T-cell (primary cell): ENCODE measurements around the gene SLC25A14. TPM values are rescaled to one million over a fixed set of nuclear protein-coding genes. Genes with fewer than 3 reads are reported as not detected.
"Not testable (repeated sequence)": the region's sequence is repeated elsewhere in the genome, so short reads cannot be mapped to it uniquely, and the experiment has no call there.

Experiments
- ATAC-seq, 4 experiments: fragments of 200-7000 bp in 3 of 4; fragments of 150-1000 bp in 1 of 4; cut with Tn5 transposase; replicated peaks in 1 of 4; 1 replicate in 3 of 4; 2 replicates in 1 of 4; pipeline ENCODE4 v1.10.0; 2021; ENCODE audit warnings: moderate library complexity in 3 of 4, mild to moderate bottlenecking in 2 of 4, moderate number of reproducible peaks in 1 of 4
- CTCF ChIA-PET, 2 donors: fragments of 300-600 bp; sonication (Branson Sonifier 250); formaldehyde crosslinking; loops; one replicate each; lab custom pipeline; 2022; ENCODE audit warnings: antibody characterized with exemption in 2 of 2; lab: Charles Lee
- POLR2A ChIA-PET, 2 donors: fragments of 300-600 bp; sonication (Branson Sonifier 250); formaldehyde crosslinking; loops; one replicate each; lab custom pipeline; 2022; ENCODE audit warnings: antibody characterized with exemption in 2 of 2; lab: Charles Lee
- DNase-seq, 35 experiments: peaks; one replicate each; pipeline versions ENCODE4 v3.0.0 to v3.0.0-alpha.2; 2013 to 2023
- H3K27ac ChIP-seq: one replicate; pipeline ENCODE4 v1.5.1; 2013; ENCODE audit warnings: low read length
- H3K27me3 ChIP-seq, 2 experiments: replicated peaks in 1 of 2; 1 replicate in 1 of 2; 2 replicates in 1 of 2; pipeline versions ENCODE4 v1.6.1 to v1.7.0; 2013; ENCODE audit warnings: low read length in 1 of 2, mixed read lengths in 1 of 2; ENCODE audit not compliant: control insufficient read depth in 2 of 2, insufficient read depth in 2 of 2; ENCODE audit errors: extremely low read depth in 1 of 2
- H3K36me3 ChIP-seq, 2 donors: 1 replicate in 1 of 2; 2 replicates in 1 of 2; pipeline versions ENCODE4 v1.6.1 to v1.7.0; 2013; ENCODE audit warnings: low read length in 1 of 2; ENCODE audit not compliant: control insufficient read depth in 2 of 2, insufficient read depth in 1 of 2; ENCODE audit errors: extremely low read depth in 1 of 2
- H3K4me1 ChIP-seq, 2 experiments: 1 replicate in 1 of 2; 2 replicates in 1 of 2; pipeline versions ENCODE4 v1.6.1 to v1.7.0; 2013; ENCODE audit warnings: low read length in 2 of 2, mixed read lengths in 1 of 2; ENCODE audit not compliant: insufficient read depth in 2 of 2, control insufficient read depth in 1 of 2; ENCODE audit errors: extremely low read depth in 1 of 2
- H3K4me3 ChIP-seq, 2 donors: 1 replicate in 1 of 2; 2 replicates in 1 of 2; pipeline versions ENCODE4 v1.5.1 to v1.7.0; 2013; ENCODE audit warnings: mild to moderate bottlenecking in 2 of 2, low read length in 1 of 2, moderate library complexity in 1 of 2; ENCODE audit not compliant: control insufficient read depth in 1 of 2; ENCODE audit errors: extremely low read depth in 1 of 2
- H3K9me3 ChIP-seq: 2 replicates; pipeline ENCODE4 v1.7.0; 2013
- H3K27ac Mint-ChIP-seq, 2 donors: one replicate each; pipeline ENCODE4 v1.8.0; 2020 to 2021; ENCODE audit warnings: mild to moderate bottlenecking in 2 of 2, mixed read lengths in 2 of 2
- H3K27me3 Mint-ChIP-seq, 2 donors: one replicate each; pipeline ENCODE4 v1.8.0; 2021 to 2022; ENCODE audit warnings: mixed read lengths in 2 of 2
- H3K36me3 Mint-ChIP-seq: one replicate; pipeline ENCODE4 v1.8.0; 2021; ENCODE audit warnings: mixed read lengths
- H3K4me1 Mint-ChIP-seq, 3 donors: one replicate each; pipeline ENCODE4 v1.8.0; 2020 to 2022; ENCODE audit warnings: mixed read lengths in 3 of 3, mild to moderate bottlenecking in 1 of 3
- H3K4me3 Mint-ChIP-seq, 3 donors: one replicate each; pipeline ENCODE4 v1.8.0; 2020 to 2022; ENCODE audit warnings: mild to moderate bottlenecking in 3 of 3, mixed read lengths in 3 of 3, moderate library complexity in 3 of 3
- H3K9me3 Mint-ChIP-seq, 3 donors: one replicate each; pipeline ENCODE4 v1.8.0; 2020 to 2022; ENCODE audit warnings: mixed read lengths in 3 of 3
- WGBS: methylation state at CpG from one replicate; pipeline ENCODE4 v1.1.5; 2013; ENCODE audit warnings: missing lambda C conversion rate; ENCODE audit not compliant: insufficient coverage; 5-methylcytosine and 5-hydroxymethylcytosine counted together
- total RNA-seq, 35 experiments: library from RNA in 6 of 35; stranded (reverse) in 6 of 35; fragments of 120-200 nt in 1 of 35; gene quantifications; one replicate each; pipeline versions ENCODE4 v1.2.1 to v1.2.4 and lab custom pipeline; 2013 to 2026

The SLC25A14 gene
- total RNA-seq, 5 donors from 2014 or later (not counting 1 experiment from before 2014, with no cell fraction given): 12.4 to 16.1 (median 12.9) TPM

DNA sequence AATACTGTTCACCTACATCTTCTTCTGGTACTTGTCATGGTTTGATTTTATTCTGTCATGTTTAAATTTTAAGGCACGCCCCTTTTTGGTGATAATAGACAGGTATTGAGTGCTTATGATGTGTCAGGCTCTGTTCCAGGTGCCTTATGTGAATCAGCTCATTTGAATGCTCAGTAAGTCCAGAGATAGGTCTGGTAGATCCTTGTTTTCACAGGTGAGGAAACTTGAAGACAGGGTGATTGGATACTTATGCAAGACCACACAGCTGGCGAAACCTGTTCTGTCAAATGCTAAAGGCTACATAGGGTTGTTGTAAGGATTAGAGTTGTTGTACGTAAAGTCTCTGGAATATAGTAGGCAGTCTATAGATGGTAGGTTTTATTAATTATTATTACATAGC is 9.6 kb upstream of the SLC25A14 start:
- DNase-seq (no peak), ATAC-seq (no peak)
- CTCF ChIA-PET: interaction anchor here (0.7 to 1.0 kb wide), 3 partner anchors 587 to 1361 kb away, joined by 3 to 5 read pairs (median 4); no protein-coding TSS in a partner anchor
- Histone ChIP-seq H3K27ac (no peak overlapping the region), H3K27me3 (peaks cover 2 to 11% of the 10 kb centered on the region in 2 experiments), H3K9me3 (no peaks in the 10 kb centered on the region), H3K36me3 (no peaks in the 10 kb centered on the region), H3K4me1 (peaks cover 0 to 3% of the 10 kb centered on the region in 2 experiments), H3K4me3 (no peak overlapping the region)
- peaks cover 27% of the 10 kb centered on the region in 2 donors for H3K27me3 Mint-ChIP-seq
- POLR2A ChIA-PET: no interaction called here
- H3K4me3 Mint-ChIP-seq: no peak overlapping the region
- 88% methylated on average over 1 of the region's 3 CpGs for WGBS
- H3K36me3 Mint-ChIP-seq: no peaks in the 10 kb centered on the region
- H3K9me3 Mint-ChIP-seq: no peaks in the 10 kb centered on the region
- no peak overlapping the region for H3K27ac Mint-ChIP-seq
- peaks cover 0 to 2% (median 2%) of the 10 kb centered on the region in 3 donors for H3K4me1 Mint-ChIP-seq

GRCh38 chrX:130330706-130331105 is 9.0 kb upstream of the SLC25A14 start:
- Histone ChIP-seq H3K36me3 (no peaks in the 10 kb centered on the region), H3K9me3 (no peaks in the 10 kb centered on the region), H3K27me3 (peaks cover 2 to 11% of the 10 kb centered on the region in 2 experiments), H3K4me1 (peaks cover 0 to 3% of the 10 kb centered on the region in 2 experiments), H3K4me3 (no peak overlapping the region), H3K27ac (no peak overlapping the region)
- H3K36me3 Mint-ChIP-seq: no peaks in the 10 kb centered on the region
- POLR2A ChIA-PET: no interaction called here
- peaks cover 0 to 2% (median 2%) of the 10 kb centered on the region in 3 donors for H3K4me1 Mint-ChIP-seq
- no peak overlapping the region for H3K4me3 Mint-ChIP-seq
- H3K27ac Mint-ChIP-seq: no peak overlapping the region
- H3K27me3 Mint-ChIP-seq: peaks cover 27 to 31% of the 10 kb centered on the region in 2 donors
- CTCF ChIA-PET: interaction anchor here (0.6 to 1.0 kb wide), 4 partner anchors 68 to 1360 kb away, joined by 3 to 5 read pairs (median 4); no protein-coding TSS in a partner anchor
- WGBS: 2% methylated on average over 6 of the region's 10 CpGs
- H3K9me3 Mint-ChIP-seq: no peaks in the 10 kb centered on the region
- peak in 1 of 4 experiments; percentile 38 for ATAC-seq
- DNase-seq: peak in 24 of 35 experiments; percentile 1 to 48 (median 10)

DNA sequence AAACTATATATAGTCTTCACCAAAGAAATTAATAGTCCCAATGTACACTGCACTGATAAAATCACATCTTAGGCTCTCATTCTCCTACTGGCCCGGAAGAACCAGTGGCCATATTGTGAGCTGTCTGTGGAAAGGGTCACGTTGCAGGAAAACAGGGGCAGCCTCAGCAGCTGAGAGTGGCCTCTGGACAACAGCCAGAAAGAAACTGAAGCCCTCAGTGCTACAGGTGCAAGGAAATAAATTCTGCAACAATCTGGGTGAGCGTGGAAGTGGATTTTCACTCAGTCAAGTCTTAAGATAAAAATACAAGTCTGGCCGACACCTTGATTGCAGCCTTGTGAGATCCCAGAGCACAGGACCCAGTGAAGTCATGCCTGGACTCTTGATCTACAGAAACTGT is 3.2 kb upstream of the SLC25A14 start:
- no peak overlapping the region for H3K4me3 Mint-ChIP-seq

DNA sequence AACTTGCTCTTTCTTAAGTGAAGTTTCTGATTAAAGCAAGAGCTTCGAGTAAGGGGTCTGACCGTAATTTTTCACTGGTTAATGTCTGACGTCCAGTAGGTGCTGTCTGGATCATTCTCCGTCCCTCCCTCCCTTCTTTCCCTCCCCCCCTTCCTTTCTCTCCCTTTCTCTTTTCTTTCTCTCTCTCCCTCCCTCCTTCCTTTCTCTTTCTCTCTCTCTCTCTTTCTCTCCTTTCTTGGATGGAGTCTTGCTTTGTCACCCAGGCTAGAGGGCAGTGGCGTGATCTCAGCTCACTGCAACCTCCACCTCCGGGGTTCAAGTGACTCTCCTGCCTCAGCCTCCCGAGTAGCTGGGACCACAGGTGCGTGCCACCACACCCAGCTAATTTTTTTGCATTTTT is 850 bp upstream of the SLC25A14 start:
- H3K36me3 ChIP-seq, H3K9me3 ChIP-seq, CTCF ChIA-PET, H3K27ac Mint-ChIP-seq, H3K27ac ChIP-seq, H3K36me3 Mint-ChIP-seq, DNase-seq, ATAC-seq, H3K27me3 ChIP-seq, POLR2A ChIA-PET, H3K9me3 Mint-ChIP-seq: not testable (repeated sequence)
- H3K4me1 ChIP-seq: peaks cover 4 to 13% of the 10 kb centered on the region in 2 experiments
- Mint-ChIP-seq H3K27me3 (peaks cover 0 to 21% of the 10 kb centered on the region in 2 donors), H3K4me3 (peak overlapping the region; percentile 85 to 92 (median 89)), H3K4me1 (peaks cover 12 to 21% (median 19%) of the 10 kb centered on the region in 3 donors)
- H3K4me3 ChIP-seq: peak overlapping the region in 1 of 2 donors; percentile 70
- WGBS: no CpG with 5 or more reads among the region's 8 CpGs

More for the DNA sequence above, 3.2 kb upstream of the SLC25A14 start:
- H3K27ac ChIP-seq: no peak overlapping the region
- peaks cover 0 to 2% of the 10 kb centered on the region in 2 experiments for H3K27me3 ChIP-seq
- 100% methylated on average over 1 of the region's 4 CpGs for WGBS
- no peaks in the 10 kb centered on the region for H3K9me3 Mint-ChIP-seq
- ChIA-PET CTCF (interaction anchor here in 1 of 2 donors (0.6 kb wide), 1 partner anchor 376 kb away, joined by 4 read pairs; no protein-coding TSS in a partner anchor), POLR2A (no interaction called here)
- H3K27me3 Mint-ChIP-seq: peaks cover 0 to 23% of the 10 kb centered on the region in 2 donors
- no peak overlapping the region for H3K4me3 ChIP-seq
- no peak for ATAC-seq
- H3K36me3 Mint-ChIP-seq: no peaks in the 10 kb centered on the region
- DNase-seq: no peak
- no peak overlapping the region for H3K27ac Mint-ChIP-seq
- peaks cover 12 to 21% (median 17%) of the 10 kb centered on the region in 3 donors for H3K4me1 Mint-ChIP-seq
- peaks cover 4 to 13% of the 10 kb centered on the region in 2 experiments for H3K4me1 ChIP-seq
- H3K9me3 ChIP-seq: no peaks in the 10 kb centered on the region
- H3K36me3 ChIP-seq: no peaks in the 10 kb centered on the region

GRCh38 chrX:130340271-130340670 is 552 bp downstream of the SLC25A14 start:
- peaks cover 12 to 21% (median 19%) of the 10 kb centered on the region in 3 donors for H3K4me1 Mint-ChIP-seq
- H3K4me3 Mint-ChIP-seq: peak overlapping the region; percentile 85 to 92 (median 89)
- ATAC-seq (peak in 1 of 4 experiments; percentile 2), DNase-seq (peak in 1 of 35 experiments; percentile 0)
- Histone ChIP-seq H3K27ac (no peak overlapping the region), H3K9me3 (no peaks in the 10 kb centered on the region), H3K27me3 (peaks cover 0 to 2% of the 10 kb centered on the region in 2 experiments), H3K4me1 (peaks cover 4 to 13% of the 10 kb centered on the region in 2 experiments), H3K4me3 (peak overlapping the region; percentile 70 to 86), H3K36me3 (no peaks in the 10 kb centered on the region)
- H3K36me3 Mint-ChIP-seq: peaks cover 8% of the 10 kb centered on the region
- H3K9me3 Mint-ChIP-seq: no peaks in the 10 kb centered on the region
- CTCF ChIA-PET: interaction anchor here in 1 of 2 donors (0.6 to 0.7 kb wide), 2 partner anchors 169 to 364 kb away, joined by 3 read pairs; no protein-coding TSS in a partner anchor
- H3K27ac Mint-ChIP-seq: peak overlapping the region; percentile 75 to 78
- no CpG with 5 or more reads among the region's 9 CpGs for WGBS
- POLR2A ChIA-PET: no interaction called here
- H3K27me3 Mint-ChIP-seq: peaks cover 0 to 23% of the 10 kb centered on the region in 2 donors

GRCh38 chrX:130343411-130343810 is 3.7 kb downstream of the SLC25A14 start:
- no CpG with 5 or more reads among the region's 1 CpG for WGBS
- Mint-ChIP-seq H3K9me3 (no peaks in the 10 kb centered on the region), H3K27ac (no peak overlapping the region), H3K4me1 (peaks cover 12 to 21% (median 19%) of the 10 kb centered on the region in 3 donors), H3K27me3 (peaks cover 0 to 21% of the 10 kb centered on the region in 2 donors), H3K4me3 (no peak overlapping the region), H3K36me3 (peaks cover 8% of the 10 kb centered on the region)
- Histone ChIP-seq H3K27me3 (peaks cover 0 to 2% of the 10 kb centered on the region in 2 experiments), H3K27ac (no peak overlapping the region), H3K36me3 (no peaks in the 10 kb centered on the region), H3K4me1 (peaks cover 4 to 13% of the 10 kb centered on the region in 2 experiments), H3K4me3 (no peak overlapping the region), H3K9me3 (no peaks in the 10 kb centered on the region)
- ChIA-PET CTCF (no interaction called here), POLR2A (no interaction called here)
- ATAC-seq: no peak
- DNase-seq: no peak
